Colonic mucosa (tissue), 4 donors: ENCODE data around the gene ADAD2. TPM values are rescaled to one million over a fixed set of nuclear protein-coding genes. Genes with fewer than 3 reads are reported as not detected.

Experiments
- DNase-seq: peaks from one replicate; pipeline ENCODE4 v3.0.0-alpha.2; 2020
- H3K27ac ChIP-seq: fragments of 200-600 bp; one replicate; pipeline ENCODE4 v1.8.0; 2021
- H3K27me3 ChIP-seq: fragments of 200-600 bp; one replicate; pipeline ENCODE4 v1.8.0; 2021
- H3K36me3 ChIP-seq: fragments of 200-600 bp; one replicate; pipeline ENCODE4 v1.8.0; 2021
- H3K4me1 ChIP-seq: fragments of 200-600 bp; one replicate; pipeline ENCODE4 v1.8.0; 2021; ENCODE audit warnings: mild to moderate bottlenecking
- H3K4me3 ChIP-seq: fragments of 200-600 bp; one replicate; pipeline ENCODE4 v1.8.0; 2021
- H3K9ac ChIP-seq, 2 donors: one replicate each; pipeline ENCODE4 v1.7.0; 2013; ENCODE audit warnings: control low read depth in 2 of 2, low read depth in 2 of 2, low read length in 2 of 2
- H3K9me3 ChIP-seq: fragments of 200-600 bp; one replicate; pipeline ENCODE4 v1.8.0; 2021
- intact Hi-C: fragments of 100-400 bp; cut with DNase I; formaldehyde crosslinking; loops from one replicate; pipeline ENCODE4 v1.14.1; 2022
- total RNA-seq, 2 donors: library from RNA; stranded (reverse); fragmentation: NEBNext Ultra II Directional in 1 of 2; extraction: Animal tissue kit (Norgen Biotek cat#: 25700) in 1 of 2; gene quantifications; one replicate each; pipeline ENCODE4 v1.2.1, GENCODE V29; 2021
- TF ChIP-seq, protein P1 (sequence below): fragments of 200-600 bp; IDR thresholded peaks from one replicate; pipeline ENCODE4 v1.8.0; 2022; ENCODE audit warnings: antibody characterized with exemption, mild to moderate bottlenecking
- donor health status: healthy.
- donor health status: DM: no; HTN: no; CAD: no.
- donor health status: DM: no; HTN: no; CAD: no.

The ADAD2 gene
- total RNA-seq, 2 donors from 2014 or later, result not detected

GRCh38 chr16:84234321-84235241, 43.6 kb downstream of the ADAD2 start:
- intact Hi-C loops, result no loop called here
- Histone ChIP-seq H3K4me1 (no peaks in the 10 kb centered on the region), H3K36me3 (no peaks in the 10 kb centered on the region), H3K9ac (no peak overlapping the region), H3K27me3 (no peaks in the 10 kb centered on the region), H3K9me3 (no peaks in the 10 kb centered on the region), H3K4me3 (no peak overlapping the region), H3K27ac (no peak overlapping the region)
- DNase-seq, result no peak
- TF ChIP-seq, protein P1, sequence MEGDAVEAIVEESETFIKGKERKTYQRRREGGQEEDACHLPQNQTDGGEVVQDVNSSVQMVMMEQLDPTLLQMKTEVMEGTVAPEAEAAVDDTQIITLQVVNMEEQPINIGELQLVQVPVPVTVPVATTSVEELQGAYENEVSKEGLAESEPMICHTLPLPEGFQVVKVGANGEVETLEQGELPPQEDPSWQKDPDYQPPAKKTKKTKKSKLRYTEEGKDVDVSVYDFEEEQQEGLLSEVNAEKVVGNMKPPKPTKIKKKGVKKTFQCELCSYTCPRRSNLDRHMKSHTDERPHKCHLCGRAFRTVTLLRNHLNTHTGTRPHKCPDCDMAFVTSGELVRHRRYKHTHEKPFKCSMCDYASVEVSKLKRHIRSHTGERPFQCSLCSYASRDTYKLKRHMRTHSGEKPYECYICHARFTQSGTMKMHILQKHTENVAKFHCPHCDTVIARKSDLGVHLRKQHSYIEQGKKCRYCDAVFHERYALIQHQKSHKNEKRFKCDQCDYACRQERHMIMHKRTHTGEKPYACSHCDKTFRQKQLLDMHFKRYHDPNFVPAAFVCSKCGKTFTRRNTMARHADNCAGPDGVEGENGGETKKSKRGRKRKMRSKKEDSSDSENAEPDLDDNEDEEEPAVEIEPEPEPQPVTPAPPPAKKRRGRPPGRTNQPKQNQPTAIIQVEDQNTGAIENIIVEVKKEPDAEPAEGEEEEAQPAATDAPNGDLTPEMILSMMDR, result no peak

DNA sequence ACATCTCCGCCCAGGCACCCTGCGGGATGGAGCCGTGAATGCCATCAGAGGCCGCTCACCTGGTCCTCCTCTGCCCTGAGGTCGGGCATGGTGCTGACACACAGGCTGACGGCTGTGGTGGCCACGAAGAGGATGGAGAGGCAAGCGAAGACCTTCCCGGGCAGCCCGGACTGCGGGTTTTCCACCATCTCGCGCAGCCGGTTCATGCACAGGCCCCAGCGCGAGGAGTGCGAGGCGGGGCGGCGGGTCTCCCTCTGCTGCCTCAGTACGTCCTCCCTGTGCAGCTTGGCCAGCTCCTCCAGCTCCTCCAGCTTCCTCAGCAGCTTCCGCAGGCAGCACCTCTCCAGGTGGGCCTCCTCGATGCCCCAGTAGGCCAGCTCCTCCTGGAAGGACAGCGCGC, 45.7 kb downstream of the ADAD2 start:
- no peak for DNase-seq
- TF ChIP-seq, protein P1, result no peak

DNA sequence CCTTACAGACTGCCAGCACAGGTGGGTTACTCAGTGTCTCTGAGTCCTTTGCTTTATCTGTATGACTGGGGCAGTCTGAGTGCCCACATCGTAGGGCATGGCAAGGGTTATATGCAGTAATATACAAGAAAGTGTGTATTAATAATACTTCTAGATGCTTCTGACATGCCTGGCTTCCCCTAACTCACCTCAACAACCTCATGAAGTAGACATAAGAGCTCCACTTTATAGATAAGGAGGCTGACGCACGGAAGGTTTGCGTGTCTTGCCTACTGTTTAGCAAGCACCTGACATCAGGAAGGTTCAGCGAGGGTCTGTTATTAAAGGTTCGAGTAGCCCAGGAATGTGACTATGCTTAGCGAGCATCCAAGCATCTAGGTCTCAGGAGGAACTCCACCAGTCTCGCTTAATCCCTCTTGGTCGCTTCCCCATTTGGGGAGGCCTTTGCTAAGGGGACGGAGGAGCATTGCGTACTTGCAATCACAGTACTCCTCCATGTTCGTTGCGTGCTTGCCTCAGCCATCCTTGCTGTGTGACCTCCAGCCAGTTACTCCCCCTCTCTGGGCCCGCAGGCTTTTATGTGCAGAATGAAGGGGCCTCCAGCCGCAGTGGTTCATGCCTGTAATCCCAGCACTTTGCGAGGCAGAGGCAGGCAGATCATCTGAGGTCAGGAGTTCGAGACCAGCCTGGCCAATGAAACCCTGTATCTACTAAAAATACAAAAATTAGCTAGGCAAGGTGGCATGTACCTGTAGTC, 47.2 kb downstream of the ADAD2 start:
- H3K4me1 ChIP-seq, result no peaks in the 10 kb centered on the region
- no peaks in the 10 kb centered on the region for H3K36me3 ChIP-seq
- H3K27me3 ChIP-seq, result no peaks in the 10 kb centered on the region
- TF ChIP-seq, protein P1, result no peak
- no peak for DNase-seq
- H3K4me3 ChIP-seq, result no peak overlapping the region
- no peak overlapping the region for H3K9ac ChIP-seq
- H3K9me3 ChIP-seq, result no peaks in the 10 kb centered on the region
- H3K27ac ChIP-seq, result no peak overlapping the region
- intact Hi-C loops, result no loop called here

More for the DNA sequence above, 45.7 kb downstream of the ADAD2 start:
- no peak overlapping the region for H3K9ac ChIP-seq
- H3K36me3 ChIP-seq, result no peaks in the 10 kb centered on the region
- no peak overlapping the region for H3K4me3 ChIP-seq
- no peaks in the 10 kb centered on the region for H3K27me3 ChIP-seq
- H3K27ac ChIP-seq, result no peak overlapping the region
- intact Hi-C loops, result no loop called here
- H3K4me1 ChIP-seq, result no peaks in the 10 kb centered on the region
- H3K9me3 ChIP-seq, result no peaks in the 10 kb centered on the region

DNA sequence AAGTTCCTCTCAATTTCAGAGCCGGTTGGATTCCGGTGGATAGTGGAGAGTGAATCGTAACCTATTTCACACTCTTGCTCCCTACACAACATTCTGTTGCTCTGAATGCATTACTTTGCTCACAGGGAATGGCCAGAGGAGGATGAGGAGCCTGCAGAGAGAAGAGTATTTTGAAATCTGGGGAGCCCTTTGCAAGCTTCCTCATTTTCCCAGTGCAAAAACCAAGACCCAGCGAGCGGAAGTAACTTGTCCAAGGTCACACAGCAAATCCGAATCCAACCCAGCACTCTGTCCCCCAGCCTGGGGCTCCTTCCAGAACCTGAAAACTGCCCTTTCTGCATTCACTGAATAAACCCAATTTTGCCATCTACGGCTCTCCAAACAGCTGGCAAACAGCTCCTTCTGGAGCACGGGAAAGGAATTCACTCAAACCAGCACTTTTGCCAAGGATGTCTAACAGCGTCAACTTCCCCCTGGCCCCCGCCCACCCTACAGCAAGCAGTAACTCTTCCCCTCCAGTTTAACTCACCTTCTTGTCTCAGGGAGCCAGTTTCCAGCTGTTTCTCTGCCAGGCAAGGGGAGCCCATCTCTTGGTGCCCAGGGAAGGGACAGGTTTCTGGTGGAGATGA, 48.3 kb downstream of the ADAD2 start:
- TF ChIP-seq, protein P1, result no peak
- no peaks in the 10 kb centered on the region for H3K36me3 ChIP-seq
- intact Hi-C loops, result no loop called here
- H3K9me3 ChIP-seq, result no peaks in the 10 kb centered on the region
- H3K4me1 ChIP-seq, result no peaks in the 10 kb centered on the region
- no peaks in the 10 kb centered on the region for H3K27me3 ChIP-seq
- no peak overlapping the region for H3K27ac ChIP-seq
- H3K9ac ChIP-seq, result no peak overlapping the region
- H3K4me3 ChIP-seq, result no peak overlapping the region
- no peak for DNase-seq

DNA sequence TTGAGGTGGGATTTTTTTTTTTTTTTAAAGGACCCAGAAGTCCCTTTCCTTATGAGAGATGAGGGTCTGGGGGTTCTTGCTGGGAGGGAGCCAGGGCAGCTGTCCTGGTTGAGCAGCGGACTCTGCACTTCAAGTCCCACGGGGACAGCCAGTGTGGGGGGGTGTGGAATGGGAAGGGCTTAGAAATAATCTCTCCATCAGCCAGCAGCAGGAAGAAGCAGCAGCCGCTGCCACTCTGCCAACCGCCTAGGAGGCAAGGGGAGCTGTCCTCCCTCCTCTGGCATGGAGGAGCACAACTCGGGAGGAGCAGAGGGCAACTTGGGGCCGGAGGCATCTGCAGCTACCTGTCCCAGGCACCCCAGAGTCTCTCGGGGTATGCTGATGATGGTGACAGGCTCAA, 49.0 kb downstream of the ADAD2 start, which contains the start of gene KCNG4:
TSS of gene KCNG4 (minus strand) at position 104 of the 400 bp plus-strand sequence. CDS start 2,527 bp downstream, outside the sequence.
- no peaks in the 10 kb centered on the region for H3K9me3 ChIP-seq
- intact Hi-C loops, result loop anchor here (10.0 kb wide), 1 partner anchor 255 kb away; no protein-coding TSS in a partner anchor
- no peak within 1 kb of the TSS for H3K9ac ChIP-seq
- H3K4me3 ChIP-seq, result no peak within 1 kb of the TSS
- no peak within 1 kb of the TSS for H3K27ac ChIP-seq
- H3K27me3 ChIP-seq, result no peaks in the 10 kb centered on the region
- TF ChIP-seq, protein P1, result no peak
- H3K4me1 ChIP-seq, result no peaks in the 10 kb centered on the region
- H3K36me3 ChIP-seq, result no peaks in the 10 kb centered on the region
- no peak for DNase-seq
